Left kidney (tissue), 2 donors: ENCODE data around the gene TRAFD1. TPM values are rescaled to one million over a fixed set of nuclear protein-coding genes. Genes with fewer than 3 reads are reported as not detected.

Source experiments
- DNase-seq: peaks from one replicate; pipeline ENCODE4 v3.0.0-alpha.2; 2013
- polyA plus RNA-seq: library from polyadenylated mRNA; unstranded; fragments of 120-200 nt; gene quantifications from one replicate; pipeline ENCODE4 v1.2.1, GENCODE V29; 2013; ENCODE audit not compliant: insufficient read length

TRAFD1 gene
- polyA plus RNA-seq, 1 donor, result 41.0 TPM

- no peak for DNase-seq
Observed at GRCh38 chr12:112175361-112176155, 50.2 kb downstream of the TRAFD1 start.

- no peak for DNase-seq
Observed at GRCh38 chr12:112176321-112177010, 51.1 kb downstream of the TRAFD1 start.

GRCh38 chr12:112178796-112179195, 53.4 kb downstream of the TRAFD1 start:
- no peak for DNase-seq

GRCh38 chr12:112179341-112179740, 54.0 kb downstream of the TRAFD1 start:
- no peak for DNase-seq

- DNase-seq, result no peak
Observed at GRCh38 chr12:112179916-112180315, 54.6 kb downstream of the TRAFD1 start.

- no peak for DNase-seq
Observed at GRCh38 chr12:112180422-112180821, 55.1 kb downstream of the TRAFD1 start.

- DNase-seq, result no peak
Observed at GRCh38 chr12:112182499-112182898, 57.1 kb downstream of the TRAFD1 start.

- no peak for DNase-seq
Observed at GRCh38 chr12:112183141-112184021, 58.0 kb downstream of the TRAFD1 start.

GRCh38 chr12:112184056-112184887, 58.9 kb downstream of the TRAFD1 start:
- no peak for DNase-seq

GRCh38 chr12:112185093-112185923, 59.9 kb downstream of the TRAFD1 start:
- no peak for DNase-seq

GRCh38 chr12:112188130-112188830, 62.9 kb downstream of the TRAFD1 start:
- no peak for DNase-seq

GRCh38 chr12:112190231-112191025, 65.1 kb downstream of the TRAFD1 start:
- no peak for DNase-seq

GRCh38 chr12:112191201-112191600, 65.8 kb downstream of the TRAFD1 start:
- no peak for DNase-seq

GRCh38 chr12:112191840-112192321, 66.5 kb downstream of the TRAFD1 start:
- no peak for DNase-seq

- DNase-seq, result no peak
Observed at GRCh38 chr12:112192475-112192874, 67.1 kb downstream of the TRAFD1 start.

GRCh38 chr12:112194601-112195247, 69.4 kb downstream of the TRAFD1 start:
- DNase-seq, result no peak

GRCh38 chr12:112196196-112196875, 71.0 kb downstream of the TRAFD1 start:
- DNase-seq, result no peak
